ENCODE measurements around the gene DHRS11. TPM values are rescaled to one million over a fixed set of nuclear protein-coding genes. Genes with fewer than 3 reads are reported as not detected.

DHRS11 gene
- total RNA-seq, 2 experiments from 2014 or later = 8.6 to 9.2 TPM

GRCh38 chr17:36608280-36608679 is 16.6 kb downstream of the DHRS11 start:
- TF ChIP-seq, protein P1, sequence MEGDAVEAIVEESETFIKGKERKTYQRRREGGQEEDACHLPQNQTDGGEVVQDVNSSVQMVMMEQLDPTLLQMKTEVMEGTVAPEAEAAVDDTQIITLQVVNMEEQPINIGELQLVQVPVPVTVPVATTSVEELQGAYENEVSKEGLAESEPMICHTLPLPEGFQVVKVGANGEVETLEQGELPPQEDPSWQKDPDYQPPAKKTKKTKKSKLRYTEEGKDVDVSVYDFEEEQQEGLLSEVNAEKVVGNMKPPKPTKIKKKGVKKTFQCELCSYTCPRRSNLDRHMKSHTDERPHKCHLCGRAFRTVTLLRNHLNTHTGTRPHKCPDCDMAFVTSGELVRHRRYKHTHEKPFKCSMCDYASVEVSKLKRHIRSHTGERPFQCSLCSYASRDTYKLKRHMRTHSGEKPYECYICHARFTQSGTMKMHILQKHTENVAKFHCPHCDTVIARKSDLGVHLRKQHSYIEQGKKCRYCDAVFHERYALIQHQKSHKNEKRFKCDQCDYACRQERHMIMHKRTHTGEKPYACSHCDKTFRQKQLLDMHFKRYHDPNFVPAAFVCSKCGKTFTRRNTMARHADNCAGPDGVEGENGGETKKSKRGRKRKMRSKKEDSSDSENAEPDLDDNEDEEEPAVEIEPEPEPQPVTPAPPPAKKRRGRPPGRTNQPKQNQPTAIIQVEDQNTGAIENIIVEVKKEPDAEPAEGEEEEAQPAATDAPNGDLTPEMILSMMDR (IDR thresholded peaks at IDR 0.05) = no peak

DNA sequence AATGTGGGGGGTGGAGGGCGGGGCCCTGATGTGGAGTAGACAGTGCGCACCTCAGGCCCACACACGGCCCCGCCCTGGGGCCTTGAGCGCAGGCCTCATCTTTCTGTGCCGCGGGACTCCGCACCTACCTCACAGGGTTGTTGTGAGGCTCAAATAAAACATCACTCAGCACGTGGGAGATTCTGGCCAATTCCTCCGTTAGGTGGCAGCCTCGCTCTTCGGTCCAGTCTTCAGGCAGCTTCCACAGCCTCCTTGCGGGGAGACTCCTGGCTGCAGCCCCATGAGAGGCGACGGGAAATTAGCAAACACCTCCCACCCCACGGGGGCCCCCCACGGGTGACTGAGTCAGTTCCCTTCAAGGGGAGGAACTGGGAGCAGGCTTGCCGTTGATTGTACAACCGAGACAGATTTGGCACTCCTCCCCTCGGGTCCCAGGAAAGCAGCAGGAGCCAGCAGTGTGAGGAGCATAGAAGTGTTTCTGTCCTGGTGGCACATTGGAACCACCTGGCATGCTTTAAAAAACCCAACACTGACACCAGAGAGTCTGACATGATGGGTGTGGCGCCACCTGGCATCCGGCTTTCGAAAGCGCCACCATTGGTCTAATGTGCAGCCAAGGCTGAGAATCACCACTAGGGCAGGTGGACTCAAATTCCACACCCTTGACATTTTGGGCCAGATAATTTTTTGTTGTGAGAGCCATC is 17.3 kb downstream of the DHRS11 start:
- intact Hi-C loops (cut with micrococcal nuclease) = no loop called here
- peaks cover 31% of the 10 kb centered on the region for H3K4me1 Mint-ChIP-seq (ENCODE audit: low read depth)
- ChIA-PET POLR2A (no interaction called here), CTCF (no interaction called here)
- no peak for ATAC-seq
- H3K4me3 Mint-ChIP-seq = no peak overlapping the region
- H3K36me3 Mint-ChIP-seq (ENCODE audit: low read depth) = peaks cover 37% of the 10 kb centered on the region
- DNase-seq = no peak
- H3K27me3 Mint-ChIP-seq = no peaks in the 10 kb centered on the region
- no peaks in the 10 kb centered on the region for H3K9me3 Mint-ChIP-seq
- H3K27ac Mint-ChIP-seq = no peak overlapping the region
- TF ChIP-seq, protein P1 (IDR thresholded peaks at IDR 0.05) = peak; percentile 23

More at GRCh38 chr17:36608280-36608679, 16.6 kb downstream of the DHRS11 start:
- ATAC-seq = no peak
- Mint-ChIP-seq H3K27ac (no peak overlapping the region), H3K9me3 (no peaks in the 10 kb centered on the region), H3K4me1 (ENCODE audit: low read depth) (peaks cover 35% of the 10 kb centered on the region), H3K4me3 (no peak overlapping the region), H3K36me3 (ENCODE audit: low read depth) (peaks cover 39% of the 10 kb centered on the region), H3K27me3 (no peaks in the 10 kb centered on the region)
- intact Hi-C loops (cut with micrococcal nuclease) = no loop called here
- CTCF ChIA-PET = no interaction called here
- DNase-seq = no peak
- POLR2A ChIA-PET = no interaction called here

DNA sequence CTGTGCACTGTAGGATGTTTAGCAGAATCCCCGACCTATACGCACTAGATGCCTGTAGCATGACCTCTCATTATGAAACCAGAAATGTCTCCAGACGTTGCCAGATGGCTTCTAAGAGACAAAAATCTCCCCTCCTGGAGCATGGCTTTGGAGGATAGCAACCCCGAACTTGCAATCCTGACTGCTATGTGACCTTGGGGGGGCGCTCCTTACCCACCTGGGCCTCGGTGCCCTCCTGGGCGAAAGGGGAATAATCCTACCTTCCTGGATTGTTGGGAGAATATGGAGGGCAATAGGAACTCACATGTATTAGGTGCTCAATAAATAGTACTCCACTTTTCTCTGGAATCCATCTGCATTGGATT is 17.8 kb downstream of the DHRS11 start:
- intact Hi-C loops (cut with micrococcal nuclease) = no loop called here

GRCh38 chr17:36610474-36610873 is 18.8 kb downstream of the DHRS11 start:
- intact Hi-C loops (cut with micrococcal nuclease) = no loop called here
- Mint-ChIP-seq H3K4me3 (no peak overlapping the region), H3K27me3 (no peaks in the 10 kb centered on the region), H3K36me3 (ENCODE audit: low read depth) (peaks cover 22% of the 10 kb centered on the region), H3K4me1 (ENCODE audit: low read depth) (peaks cover 18% of the 10 kb centered on the region), H3K9me3 (no peaks in the 10 kb centered on the region), H3K27ac (no peak overlapping the region)
- POLR2A ChIA-PET = interaction anchor here (1.2 kb wide), 1 partner anchor 15 kb away, joined by 3 read pairs; no protein-coding TSS in a partner anchor
- TF ChIP-seq, protein P1 (IDR thresholded peaks at IDR 0.05) = no peak
- DNase-seq (no peak), ATAC-seq (no peak)
- CTCF ChIA-PET = interaction anchor here (1.2 kb wide), 1 partner anchor 8 kb away, joined by 4 read pairs; no protein-coding TSS in a partner anchor

More for the DNA sequence above, 17.8 kb downstream of the DHRS11 start:
- TF ChIP-seq, protein P1 (IDR thresholded peaks at IDR 0.05) = no peak
- H3K27ac Mint-ChIP-seq = no peak overlapping the region
- POLR2A ChIA-PET = no interaction called here
- peaks cover 32% of the 10 kb centered on the region for H3K36me3 Mint-ChIP-seq (ENCODE audit: low read depth)
- CTCF ChIA-PET = no interaction called here
- H3K9me3 Mint-ChIP-seq = no peaks in the 10 kb centered on the region
- ATAC-seq (no peak), DNase-seq (no peak)
- no peaks in the 10 kb centered on the region for H3K27me3 Mint-ChIP-seq
- H3K4me3 Mint-ChIP-seq = no peak overlapping the region
- H3K4me1 Mint-ChIP-seq (ENCODE audit: low read depth) = peaks cover 25% of the 10 kb centered on the region

DNA sequence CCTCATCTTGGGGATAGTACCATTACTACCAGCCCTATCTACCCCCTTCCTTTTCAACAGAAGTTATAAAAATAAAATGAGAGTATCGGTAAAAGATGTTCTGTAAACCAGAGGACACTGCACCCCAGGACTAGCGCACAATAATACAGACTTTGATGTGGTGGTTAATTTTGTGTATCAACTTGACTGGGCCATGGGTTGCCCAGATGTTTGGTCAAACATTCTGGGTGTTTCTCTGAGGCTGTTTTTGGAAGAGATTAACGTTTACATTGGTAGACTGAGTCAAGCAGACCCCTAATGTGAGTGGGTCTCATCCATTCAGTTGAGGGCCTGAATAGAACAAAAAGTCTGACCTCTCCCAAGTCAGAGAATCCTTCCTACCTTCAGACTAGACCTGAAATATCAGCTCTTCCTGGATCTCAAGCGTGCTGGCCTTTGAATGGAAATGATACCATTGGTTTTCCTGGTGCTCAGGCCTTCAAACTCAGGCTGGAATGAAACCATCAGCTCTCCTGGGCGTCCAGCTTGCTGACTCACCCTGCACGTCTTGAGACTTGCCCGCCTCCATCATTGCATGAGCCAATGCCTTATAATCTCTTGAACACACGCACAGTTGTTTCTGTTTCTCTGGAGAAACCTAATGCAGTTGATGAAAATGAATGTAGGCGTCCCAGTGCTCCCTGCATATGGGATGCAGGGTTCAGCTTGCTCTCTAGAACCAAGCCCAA is 19.8 kb downstream of the DHRS11 start:
- DNase-seq = no peak
- Mint-ChIP-seq H3K9me3 (no peaks in the 10 kb centered on the region), H3K4me3 (no peak overlapping the region), H3K4me1 (ENCODE audit: low read depth) (peaks cover 10% of the 10 kb centered on the region), H3K36me3 (ENCODE audit: low read depth) (peaks cover 12% of the 10 kb centered on the region), H3K27me3 (no peaks in the 10 kb centered on the region), H3K27ac (no peak overlapping the region)
- TF ChIP-seq, protein P1 (IDR thresholded peaks at IDR 0.05) = no peak
- intact Hi-C loops (cut with micrococcal nuclease) = no loop called here
- ChIA-PET POLR2A (interaction anchor here (1.2 kb wide), 1 partner anchor 14 kb away, joined by 3 read pairs; no protein-coding TSS in a partner anchor), CTCF (interaction anchor here (1.0 to 1.2 kb wide), 2 partner anchors 9 to 14 kb away, joined by 3 to 4 read pairs; no protein-coding TSS in a partner anchor)
- no peak for ATAC-seq
